SKM-1 (cell line): ENCODE measurements around the gene THADA.

Experiments used
- DNase-seq: peaks from one replicate; lab custom pipeline; 2025; ENCODE audit not compliant: unreplicated experiment; lab: John Stamatoyannopoulos, UW

Gene THADA

DNA sequence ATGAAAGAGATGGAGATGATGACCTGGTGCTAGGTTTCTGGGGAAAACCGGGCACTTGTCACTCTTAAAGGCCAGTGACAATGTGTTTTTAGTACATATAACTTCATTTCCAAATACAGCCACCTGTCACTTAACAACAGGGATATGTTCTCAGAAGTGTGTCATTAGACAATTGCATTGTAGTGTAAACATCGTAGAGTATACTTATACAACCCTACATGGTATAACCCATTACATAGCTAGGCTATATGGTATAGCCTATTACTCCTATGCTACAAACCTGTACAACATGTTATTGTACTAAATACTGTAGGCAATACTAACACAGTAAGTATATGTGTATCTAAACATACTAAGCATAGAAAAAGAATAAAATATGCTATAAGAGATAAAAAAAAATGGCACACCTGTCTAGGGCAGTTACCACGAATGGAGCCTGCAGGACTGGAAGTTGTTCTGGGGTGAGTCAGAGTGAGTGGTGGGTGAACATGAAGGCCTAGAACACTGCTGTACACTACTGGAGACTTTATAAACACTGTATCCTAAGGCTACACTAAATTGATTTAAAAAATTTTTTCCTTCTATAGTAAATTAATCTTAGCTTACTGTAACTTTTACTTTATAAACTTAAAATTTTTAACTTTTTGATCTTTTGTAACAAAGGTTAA, 123.2 kb downstream of the THADA start:
- DNase-seq, result no peak

DNA sequence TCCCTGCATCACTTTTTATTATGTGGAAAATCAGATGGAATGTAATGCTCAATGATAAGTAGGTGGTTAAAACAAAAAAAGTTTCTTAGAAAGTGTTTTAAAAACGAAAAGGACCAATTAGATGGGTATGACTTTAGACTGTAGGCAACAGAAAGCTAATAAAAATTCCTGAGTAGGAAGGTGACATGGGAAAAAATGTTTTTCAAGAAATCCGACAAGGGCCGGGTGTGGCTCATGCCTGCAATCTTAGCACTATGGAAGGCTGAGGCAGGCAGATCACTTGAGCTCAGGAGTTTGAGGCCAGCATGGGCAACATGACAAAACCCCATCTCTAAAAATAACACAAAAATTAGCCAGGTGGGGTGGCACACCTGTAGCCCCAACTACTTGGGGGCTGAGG, 126.1 kb downstream of the THADA start:
- no peak for DNase-seq

DNA sequence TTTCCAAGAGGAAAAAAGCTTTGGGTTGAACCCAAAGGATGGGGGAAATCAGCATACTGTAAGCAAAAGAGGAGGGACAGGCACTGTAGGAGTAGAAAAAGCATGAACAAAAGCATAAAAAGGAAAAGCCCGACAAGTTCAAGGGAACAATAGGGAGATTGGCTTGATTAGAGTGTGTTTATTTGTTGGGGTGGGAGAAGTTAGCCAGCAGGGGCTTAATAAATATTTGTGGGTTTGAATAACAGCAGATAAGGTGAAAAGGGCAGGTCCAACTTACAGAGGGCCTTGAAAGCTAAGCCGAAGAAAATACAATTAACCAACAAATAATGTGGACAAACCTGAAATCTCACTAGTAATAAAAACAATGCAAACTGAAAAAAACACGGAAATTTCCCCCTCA, 126.7 kb downstream of the THADA start:
- no peak for DNase-seq

DNA sequence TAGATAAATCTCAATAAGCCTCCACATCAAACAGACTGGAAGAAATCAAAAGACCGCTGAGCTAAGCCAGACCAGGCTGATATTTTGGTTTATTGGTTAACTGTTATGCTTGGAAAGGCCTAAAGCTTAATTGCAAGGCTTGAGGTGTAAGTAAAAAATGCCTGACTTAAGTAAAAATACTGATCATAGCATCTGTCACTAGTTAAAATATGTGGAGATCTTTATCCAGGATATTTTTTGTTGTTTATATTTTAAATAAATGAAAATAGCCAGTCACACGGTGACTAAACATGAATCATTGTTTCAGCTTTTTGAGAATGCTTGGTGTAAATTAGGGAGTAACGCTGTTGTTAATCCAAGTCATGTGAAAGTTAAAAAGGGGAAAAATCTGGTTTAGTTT, 127.9 kb downstream of the THADA start:
- no peak for DNase-seq

DNA sequence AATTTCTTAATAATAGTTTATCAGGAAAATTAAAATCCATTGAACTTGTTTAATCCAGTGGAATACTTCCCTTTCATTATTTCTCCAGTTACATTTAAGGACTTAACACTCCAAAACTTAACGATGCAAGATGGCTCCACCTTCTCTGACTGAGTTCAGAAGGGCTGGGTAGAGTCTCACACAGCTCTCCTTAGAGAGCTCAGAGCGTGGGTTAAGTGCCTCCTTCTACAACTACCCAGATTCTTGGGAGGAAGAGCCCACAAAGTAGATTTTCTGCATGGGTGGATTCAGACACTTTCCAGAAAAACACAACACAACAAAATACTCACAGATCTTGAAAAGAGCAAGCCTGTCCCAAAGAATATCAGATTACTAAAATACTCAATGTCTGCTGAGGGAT, 130.6 kb downstream of the THADA start:
- no peak for DNase-seq

DNA sequence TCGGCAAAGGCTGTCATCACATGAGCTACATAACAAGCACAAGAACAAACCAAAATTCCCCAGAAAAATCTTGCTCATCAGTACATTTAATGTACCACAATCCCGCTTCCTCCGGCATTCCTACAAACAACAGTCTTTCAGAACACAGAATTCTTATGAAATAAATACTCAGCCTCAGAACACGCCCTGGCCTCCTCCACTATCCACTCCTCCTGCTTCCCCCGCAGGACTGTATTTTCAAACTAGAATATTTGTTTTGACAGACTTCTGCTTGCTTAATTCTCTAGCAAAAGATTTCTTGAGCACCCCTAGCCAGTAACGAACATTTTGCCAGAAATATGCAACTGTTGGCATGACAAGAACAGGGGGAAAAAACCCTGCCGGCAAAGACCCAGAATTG, 131.2 kb downstream of the THADA start:
- DNase-seq, result no peak

DNA sequence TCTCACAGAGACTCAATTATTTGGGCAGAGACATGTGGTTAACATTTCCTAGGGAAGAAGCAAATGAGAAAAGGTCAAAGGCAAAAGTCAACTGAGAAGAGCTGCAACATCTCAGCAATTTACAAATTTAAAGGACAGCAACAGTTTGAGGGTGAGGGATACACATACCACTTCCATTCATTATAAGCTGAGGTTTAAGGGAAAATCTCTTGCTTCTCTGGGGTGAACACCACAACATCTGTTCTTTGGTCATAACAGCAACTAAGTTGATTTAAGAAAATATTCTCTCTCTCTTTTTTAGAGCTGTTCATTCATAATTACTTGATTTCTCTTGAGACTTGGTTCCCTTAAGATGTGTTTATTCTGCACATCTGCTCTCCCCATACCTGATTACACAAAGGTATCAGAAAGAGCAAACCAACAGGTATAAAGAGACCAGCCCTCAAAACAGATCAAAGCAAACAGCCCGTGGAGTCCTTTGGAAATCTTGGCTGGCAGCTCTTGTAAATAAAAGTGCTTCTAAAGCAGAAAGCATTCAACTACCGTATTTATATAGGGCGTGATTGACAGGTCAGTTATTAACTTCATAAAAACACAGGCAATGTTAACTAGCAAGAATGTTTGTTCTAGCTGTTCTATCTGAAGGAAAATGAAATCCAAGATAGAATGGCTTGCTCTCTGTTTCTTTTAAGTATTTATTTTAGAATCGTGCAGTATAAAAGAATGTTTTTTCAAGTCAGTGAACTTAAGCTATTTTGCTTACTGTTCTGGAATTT, 132.8 kb downstream of the THADA start:
- no peak for DNase-seq

DNA sequence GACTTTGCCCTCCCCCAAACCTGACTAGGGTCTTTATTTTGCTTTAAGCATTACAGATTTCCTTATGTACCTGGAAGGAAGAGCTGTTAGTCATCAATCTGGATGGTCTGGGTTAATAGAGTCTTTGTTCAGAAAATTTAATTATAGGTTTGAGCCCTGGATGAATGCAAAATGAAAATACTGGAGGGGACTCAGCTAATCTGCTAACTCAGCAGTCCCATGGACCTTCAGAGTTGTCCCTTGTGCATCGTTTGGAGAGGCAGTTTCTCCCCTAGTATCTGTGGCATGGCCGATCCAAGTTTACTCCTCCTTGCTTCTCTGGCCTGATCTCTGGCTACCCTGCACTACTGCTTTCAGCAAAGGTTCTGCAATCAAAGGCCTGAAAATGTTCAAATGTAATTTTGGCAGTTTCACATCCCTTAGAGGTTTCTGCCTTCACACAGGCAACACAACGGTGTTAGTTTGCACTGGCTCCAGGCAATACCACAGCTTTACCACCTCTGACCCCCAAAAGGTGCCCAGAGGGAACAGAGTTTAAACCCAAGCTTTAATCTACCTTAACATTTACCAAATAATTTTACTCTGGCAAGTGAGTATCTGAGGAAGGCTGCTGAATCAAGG, 134.3 kb downstream of the THADA start:
- DNase-seq, result no peak

DNA sequence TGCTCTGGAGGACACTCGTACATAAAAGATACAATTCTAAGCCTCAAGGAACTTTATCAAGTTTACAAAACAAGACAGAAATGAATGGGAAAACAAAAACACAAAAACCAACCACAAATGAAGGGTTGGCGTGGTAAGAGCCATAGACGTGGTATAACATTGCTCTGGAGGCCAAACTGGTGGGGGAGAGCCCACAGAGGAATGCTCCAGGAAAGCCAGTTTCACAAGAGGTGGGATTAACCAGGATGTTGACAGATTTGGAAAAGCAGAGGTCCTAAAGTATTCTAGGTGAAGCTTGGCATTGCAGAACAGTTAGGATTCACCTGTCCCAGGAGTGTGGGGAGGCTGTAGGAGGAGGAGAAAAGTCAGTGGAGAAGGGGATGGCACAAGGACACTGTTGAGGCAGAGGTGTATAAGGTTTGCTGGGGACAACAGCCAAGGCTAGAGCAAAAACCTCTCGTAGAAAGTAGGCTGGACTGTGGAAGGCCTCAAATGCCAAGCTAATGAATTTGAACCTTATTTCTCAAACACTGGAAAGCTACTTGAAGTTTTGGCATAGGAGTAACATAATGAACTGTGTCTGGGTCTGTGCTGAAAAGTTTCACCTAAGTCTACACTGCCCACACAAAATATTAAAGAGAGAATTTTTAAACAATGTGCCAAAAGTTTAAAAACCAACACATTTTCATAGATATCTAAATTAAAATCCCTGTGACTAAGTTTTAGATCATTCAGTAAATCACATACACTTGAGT, 135.1 kb downstream of the THADA start:
- no peak for DNase-seq

DNA sequence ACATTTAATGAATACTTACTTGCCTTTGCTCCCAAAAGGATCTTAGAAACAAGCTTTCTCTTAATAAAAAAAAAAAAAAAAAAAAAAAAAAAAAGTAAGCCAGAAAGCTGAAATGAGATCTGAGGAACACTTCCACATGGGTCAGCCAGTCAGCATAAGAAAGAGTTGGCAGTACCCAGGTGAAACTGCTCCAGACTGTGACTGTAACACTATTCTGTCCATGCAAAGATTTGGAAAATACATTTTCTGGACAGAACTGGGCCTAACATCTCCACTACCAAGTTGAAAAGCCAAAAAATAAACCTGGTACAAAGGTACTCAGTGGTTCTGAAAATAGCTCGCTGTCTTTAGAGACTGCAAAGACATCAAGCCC, 135.7 kb downstream of the THADA start:
- DNase-seq, result no peak

DNA sequence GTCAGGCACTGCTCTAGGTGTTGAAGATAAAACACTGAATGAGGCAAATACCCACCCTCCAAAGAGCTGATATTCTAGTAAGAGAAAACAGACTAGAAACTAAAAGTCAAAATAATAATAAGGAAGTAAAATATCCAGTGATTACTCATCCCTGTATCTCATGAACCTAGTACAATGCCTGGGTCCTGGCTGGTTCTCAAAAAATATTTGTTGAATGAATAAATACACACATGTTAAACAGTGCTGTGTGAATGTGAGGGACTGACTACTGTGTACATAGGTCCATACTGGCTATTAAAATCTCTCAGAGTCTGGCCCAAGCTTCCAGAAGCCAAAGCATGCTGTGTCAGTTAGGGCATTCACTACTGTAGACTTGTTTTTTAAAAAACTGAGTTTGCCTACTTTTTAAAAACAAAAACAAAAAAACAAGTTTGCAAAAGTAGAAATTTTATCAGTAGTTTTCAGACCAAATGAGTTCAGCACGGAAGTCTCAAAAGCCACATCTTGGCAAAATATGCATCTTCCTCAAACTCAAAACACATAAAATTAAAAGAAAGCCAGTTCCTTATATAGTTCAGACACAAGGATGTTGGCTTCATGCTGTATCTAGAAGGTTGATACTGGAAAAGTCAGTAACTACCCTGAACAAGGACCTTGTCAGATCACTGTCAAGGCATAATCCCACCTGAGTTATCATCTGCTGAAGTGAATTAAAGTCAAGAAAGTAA, 136.2 kb downstream of the THADA start:
- no peak for DNase-seq

DNA sequence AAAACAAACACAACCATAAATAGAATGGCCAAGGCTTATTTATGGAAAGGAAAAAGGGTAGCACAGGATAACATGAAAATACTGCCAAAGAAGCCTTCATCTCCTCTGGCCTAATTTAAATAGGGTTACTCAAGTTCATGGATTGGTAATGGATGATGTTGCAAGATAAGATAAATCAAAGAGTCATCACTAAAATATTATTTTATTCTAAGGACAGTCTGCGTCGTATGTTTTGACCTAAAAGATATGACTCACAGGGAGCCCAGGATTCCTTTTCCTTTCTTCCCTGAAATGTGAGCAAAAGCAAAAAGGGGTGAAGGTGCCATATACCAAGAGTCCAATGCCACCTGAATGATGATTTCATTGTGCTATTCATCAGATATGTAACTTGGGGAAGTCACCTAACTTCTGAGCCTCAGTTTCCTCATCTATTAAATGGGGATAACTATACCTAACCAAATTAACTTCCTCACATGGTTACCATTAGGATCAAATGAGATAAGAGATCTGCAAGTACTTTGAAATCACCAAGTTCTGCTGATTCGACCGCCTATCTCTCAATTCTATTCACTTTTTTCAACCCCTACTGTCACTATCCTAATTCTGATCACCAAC, 137.7 kb downstream of the THADA start:
- no peak for DNase-seq

DNA sequence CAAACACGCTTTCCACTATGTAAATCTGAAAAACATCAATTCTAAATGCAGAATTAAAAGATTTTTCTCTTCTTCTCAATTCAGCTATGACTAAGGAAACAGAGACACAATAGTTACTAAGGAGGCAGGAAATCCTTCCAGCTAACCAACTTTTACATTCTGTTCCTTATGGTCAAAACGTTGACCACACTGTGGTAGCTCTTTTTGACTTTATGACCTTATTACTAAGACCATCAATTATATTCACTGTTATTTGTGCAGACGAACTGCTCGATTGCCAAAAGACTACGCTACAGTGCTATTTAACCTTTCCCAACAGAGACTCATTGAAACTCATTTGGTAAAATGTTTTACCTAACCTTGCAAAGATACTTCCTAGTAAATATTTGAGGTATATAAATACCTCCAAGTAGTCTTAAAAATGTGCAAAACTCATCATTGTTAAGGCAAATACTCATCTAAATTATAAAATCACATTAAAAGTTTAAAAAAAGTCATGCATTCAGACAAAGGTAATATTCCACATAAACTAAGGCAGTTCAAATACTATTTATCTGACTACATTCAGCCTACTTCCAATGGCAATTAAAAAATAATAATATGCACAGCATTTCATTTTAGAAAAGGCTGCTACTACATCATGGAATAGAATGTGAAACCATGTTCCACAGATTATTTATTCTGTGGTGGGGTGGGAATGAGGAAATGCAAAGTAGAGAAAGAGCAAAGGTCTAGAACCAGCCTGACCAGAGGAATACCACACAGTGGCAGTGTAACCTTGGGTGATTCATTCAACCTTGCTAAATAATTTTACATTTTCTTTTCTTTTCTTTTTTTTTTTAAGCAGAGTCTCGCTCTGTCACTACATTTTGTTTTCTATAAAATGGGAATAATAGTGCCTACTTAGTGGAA, 139.9 kb downstream of the THADA start:
- no peak for DNase-seq

DNA sequence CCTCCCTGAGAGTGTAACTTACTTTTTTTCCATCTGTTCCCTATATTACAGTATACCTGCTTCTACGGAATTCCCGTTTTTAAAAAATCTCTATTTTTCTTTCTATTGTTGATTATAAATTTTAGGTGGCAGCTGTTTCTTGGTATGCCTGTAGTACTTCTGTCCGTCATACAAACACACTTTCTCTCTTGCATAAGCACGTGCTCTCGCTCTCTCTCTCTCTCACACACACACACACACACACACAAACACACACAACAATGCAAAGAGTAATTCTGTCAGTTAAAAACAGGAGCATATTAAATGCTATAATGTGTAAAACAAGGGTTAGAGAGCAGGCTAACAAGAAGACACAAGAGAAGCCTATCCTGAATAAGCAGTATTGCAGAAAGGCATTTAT, 140.5 kb downstream of the THADA start:
- DNase-seq, result no peak

DNA sequence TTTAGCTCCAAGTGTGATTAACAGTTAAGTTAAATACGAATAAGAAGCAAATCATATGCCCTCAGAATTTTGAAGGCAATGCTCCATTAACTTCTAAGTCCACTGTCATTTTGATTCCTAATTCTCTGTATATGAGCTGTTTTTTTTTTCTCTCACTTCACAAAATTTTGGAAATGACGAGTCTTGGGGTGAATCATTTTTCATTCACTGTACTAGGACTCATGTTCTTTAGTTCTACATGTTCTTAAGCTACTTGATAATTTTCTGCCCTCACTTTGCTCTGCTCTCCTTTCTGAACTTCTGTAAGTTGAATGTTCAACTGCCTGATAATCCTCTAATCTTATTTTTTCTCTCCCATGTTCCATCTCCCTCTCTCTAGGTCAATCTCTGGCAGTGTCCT, 141.0 kb downstream of the THADA start:
- DNase-seq, result no peak

DNA sequence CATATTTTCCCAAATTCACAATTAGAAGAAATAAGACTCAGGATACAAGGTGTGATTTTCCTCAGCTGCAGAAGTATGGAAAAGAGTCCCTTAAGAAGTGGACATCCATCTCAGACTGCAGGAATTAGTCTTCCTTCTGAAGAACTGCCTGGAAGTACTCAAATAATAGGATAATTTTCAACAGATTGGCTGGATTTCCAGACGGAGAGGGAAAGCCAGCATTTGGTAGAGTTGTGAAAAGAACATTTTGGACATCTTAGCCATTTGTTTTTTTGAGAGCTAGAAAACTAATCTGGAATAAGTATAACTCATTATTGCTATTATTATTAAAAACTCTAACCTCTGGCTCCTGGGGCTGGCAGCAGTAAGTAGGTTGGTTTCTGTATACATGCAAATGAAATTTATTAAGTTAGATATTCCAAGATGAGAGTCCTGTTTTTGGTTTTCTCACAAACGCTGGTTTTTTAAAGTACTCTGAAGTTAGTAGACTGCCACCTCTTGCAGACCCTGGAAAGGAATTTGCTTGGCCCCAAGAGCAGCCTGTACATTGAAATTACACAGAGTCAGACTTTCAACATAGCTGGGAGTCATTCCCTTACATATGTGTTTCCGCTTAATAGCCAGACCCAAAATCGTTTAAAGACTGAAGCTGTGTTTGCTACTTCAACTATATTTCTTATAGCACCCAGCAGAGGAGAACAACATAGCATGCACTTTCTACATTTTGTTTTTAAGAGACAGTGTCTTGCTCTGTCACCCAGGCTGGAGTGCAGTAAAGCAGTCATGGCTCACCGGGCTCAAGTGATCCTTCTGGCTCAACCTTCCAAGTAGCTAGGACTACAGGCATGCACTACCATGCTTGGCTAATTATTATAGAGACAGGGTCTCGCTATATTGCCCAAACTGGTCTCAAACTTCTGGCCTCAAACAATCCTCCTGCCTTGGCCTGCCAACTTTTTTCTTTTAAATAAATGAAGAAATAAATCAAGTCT, 142.4 kb downstream of the THADA start:
- no peak for DNase-seq

DNA sequence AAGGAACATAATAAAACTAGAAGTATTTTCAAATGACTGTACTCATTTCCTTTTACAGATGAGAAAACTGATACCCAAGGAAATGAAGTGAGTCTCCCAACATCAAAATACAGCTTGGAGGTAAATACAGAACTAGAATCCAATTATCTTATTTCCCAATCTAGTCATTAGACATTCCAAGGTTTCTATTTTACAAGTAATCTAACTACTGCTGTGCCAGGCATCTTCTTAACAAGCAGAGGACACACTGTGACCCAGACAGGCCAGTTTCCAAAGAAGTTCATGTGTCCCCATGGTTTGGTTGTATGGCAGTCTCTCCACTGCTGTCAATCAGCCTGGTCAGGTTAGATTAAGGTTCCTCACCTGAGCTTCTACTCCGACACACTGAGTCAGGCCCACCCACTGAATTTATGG, 143.5 kb downstream of the THADA start:
- no peak for DNase-seq

DNA sequence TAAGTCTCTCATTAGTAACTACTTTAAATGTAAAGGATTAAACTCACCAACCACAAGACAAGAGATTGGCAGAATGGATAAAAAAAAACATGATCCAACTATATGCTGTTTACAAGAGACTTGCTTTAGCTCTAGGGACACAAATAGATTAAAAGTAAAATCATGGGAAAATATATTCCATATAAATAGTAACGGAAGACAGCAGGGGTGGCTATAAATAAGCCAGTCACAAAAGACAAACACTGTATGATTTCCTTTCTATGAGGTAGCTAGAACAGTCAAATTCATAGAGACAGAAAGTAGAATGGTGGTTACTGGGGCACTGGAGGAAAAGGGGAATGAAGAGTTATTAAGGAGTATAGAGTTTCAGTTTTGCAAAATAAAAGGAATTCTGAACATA, 145.2 kb downstream of the THADA start:
- DNase-seq, result no peak

DNA sequence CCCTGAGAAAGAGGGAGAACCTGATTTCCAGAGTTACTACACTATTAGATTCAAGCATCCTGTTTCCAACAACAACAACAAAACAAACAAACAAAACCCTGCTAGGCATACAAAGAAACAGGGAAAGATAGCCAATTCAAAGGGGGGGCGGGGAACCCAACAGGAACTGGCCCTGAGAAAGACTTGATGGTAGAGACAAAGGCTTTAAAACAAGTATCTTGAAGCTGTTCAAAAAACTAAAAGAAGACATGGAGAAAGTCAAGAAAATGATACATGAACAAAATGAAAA, 147.1 kb downstream of the THADA start:
- DNase-seq, result no peak
